ENCODE measurements around the gene S100A11.

S100A11 gene

GRCh38 chr1:152039461-152039860 is 2.7 kb upstream of the S100A11 start:
- FAIRE-seq: no peak

- FAIRE-seq: no peak
Measured at GRCh38 chr1:152038871-152039270, 2.1 kb upstream of the S100A11 start.

GRCh38 chr1:152035539-152036266 is 1.1 kb downstream of the S100A11 start:
- FAIRE-seq: no peak

GRCh38 chr1:152034654-152035538 is 1.9 kb downstream of the S100A11 start:
- FAIRE-seq: no peak

GRCh38 chr1:152034324-152034653 is 2.5 kb downstream of the S100A11 start:
- FAIRE-seq: no peak

GRCh38 chr1:152029929-152030211 is 6.9 kb downstream of the S100A11 start:
- FAIRE-seq: no peak

GRCh38 chr1:152029144-152029928 is 7.5 kb downstream of the S100A11 start:
- FAIRE-seq: no peak

GRCh38 chr1:152026895-152027294 is 9.9 kb downstream of the S100A11 start:
- FAIRE-seq: no peak

- FAIRE-seq: no peak
Measured at GRCh38 chr1:152024223-152024622, 12.6 kb downstream of the S100A11 start.

GRCh38 chr1:152023221-152023620 is 13.6 kb downstream of the S100A11 start:
- no peak for FAIRE-seq

GRCh38 chr1:152022474-152022873 is 14.3 kb downstream of the S100A11 start:
- no peak for FAIRE-seq

- no peak for FAIRE-seq
Measured at GRCh38 chr1:152021569-152021968, 15.2 kb downstream of the S100A11 start.

GRCh38 chr1:152020849-152021248 is 16.0 kb downstream of the S100A11 start:
- FAIRE-seq: no peak

- FAIRE-seq: no peak
Measured at GRCh38 chr1:152018537-152018936, 18.3 kb downstream of the S100A11 start.

GRCh38 chr1:152015766-152016165 is 21.0 kb downstream of the S100A11 start:
- FAIRE-seq: no peak

GRCh38 chr1:152014943-152015342 is 21.9 kb downstream of the S100A11 start:
- FAIRE-seq: no peak

GRCh38 chr1:152013664-152014237 is 23.1 kb downstream of the S100A11 start:
- no peak for FAIRE-seq

GRCh38 chr1:152009691-152010090 is 27.1 kb downstream of the S100A11 start:
- no peak for FAIRE-seq

- FAIRE-seq: no peak
Measured at GRCh38 chr1:152007047-152007446, 29.8 kb downstream of the S100A11 start.

GRCh38 chr1:152005360-152005912 is 31.4 kb downstream of the S100A11 start:
- FAIRE-seq: no peak

GRCh38 chr1:152003846-152004442 is 32.9 kb downstream of the S100A11 start:
- no peak for FAIRE-seq

- FAIRE-seq: no peak
Measured at GRCh38 chr1:152002960-152003359, 33.8 kb downstream of the S100A11 start.

Measured in endometrium (tissue), 2 donors.